ENCODE data around the gene CEACAM8.
"Not testable (repeated sequence)": the region's sequence is repeated elsewhere in the genome, so short reads cannot be mapped to it uniquely, and the experiment has no call there.

Gene CEACAM8

DNA sequence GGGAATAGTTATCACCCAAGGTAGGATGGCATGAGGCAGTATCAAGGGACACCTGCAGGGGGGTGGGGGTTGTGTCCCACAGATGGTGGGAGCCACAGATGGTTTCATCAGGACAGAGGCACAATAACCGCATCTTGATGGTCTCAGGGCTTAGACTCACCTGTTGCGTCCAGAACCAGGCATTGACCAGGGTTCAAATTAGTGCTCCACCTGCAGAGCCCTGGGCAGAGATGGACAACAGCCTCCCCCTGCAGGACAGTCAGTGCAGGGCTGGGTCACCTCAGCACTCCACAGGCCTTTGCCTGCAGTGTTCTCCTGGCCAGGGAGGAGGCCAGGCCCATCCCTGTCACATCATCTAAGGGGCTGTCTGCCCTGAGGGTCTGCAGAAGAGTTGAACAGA, 51.9 kb downstream of the CEACAM8 start:
- TF ChIP-seq, protein P1, sequence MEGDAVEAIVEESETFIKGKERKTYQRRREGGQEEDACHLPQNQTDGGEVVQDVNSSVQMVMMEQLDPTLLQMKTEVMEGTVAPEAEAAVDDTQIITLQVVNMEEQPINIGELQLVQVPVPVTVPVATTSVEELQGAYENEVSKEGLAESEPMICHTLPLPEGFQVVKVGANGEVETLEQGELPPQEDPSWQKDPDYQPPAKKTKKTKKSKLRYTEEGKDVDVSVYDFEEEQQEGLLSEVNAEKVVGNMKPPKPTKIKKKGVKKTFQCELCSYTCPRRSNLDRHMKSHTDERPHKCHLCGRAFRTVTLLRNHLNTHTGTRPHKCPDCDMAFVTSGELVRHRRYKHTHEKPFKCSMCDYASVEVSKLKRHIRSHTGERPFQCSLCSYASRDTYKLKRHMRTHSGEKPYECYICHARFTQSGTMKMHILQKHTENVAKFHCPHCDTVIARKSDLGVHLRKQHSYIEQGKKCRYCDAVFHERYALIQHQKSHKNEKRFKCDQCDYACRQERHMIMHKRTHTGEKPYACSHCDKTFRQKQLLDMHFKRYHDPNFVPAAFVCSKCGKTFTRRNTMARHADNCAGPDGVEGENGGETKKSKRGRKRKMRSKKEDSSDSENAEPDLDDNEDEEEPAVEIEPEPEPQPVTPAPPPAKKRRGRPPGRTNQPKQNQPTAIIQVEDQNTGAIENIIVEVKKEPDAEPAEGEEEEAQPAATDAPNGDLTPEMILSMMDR (IDR thresholded peaks at IDR 0.05; ENCODE audit: control insufficient read depth, extremely low read depth, insufficient read depth), result no peak
- no peak for DNase-seq (ENCODE audit: low read depth)
- no peak overlapping the region for H3K4me3 ChIP-seq (ENCODE audit: low read depth, low read length)

DNA sequence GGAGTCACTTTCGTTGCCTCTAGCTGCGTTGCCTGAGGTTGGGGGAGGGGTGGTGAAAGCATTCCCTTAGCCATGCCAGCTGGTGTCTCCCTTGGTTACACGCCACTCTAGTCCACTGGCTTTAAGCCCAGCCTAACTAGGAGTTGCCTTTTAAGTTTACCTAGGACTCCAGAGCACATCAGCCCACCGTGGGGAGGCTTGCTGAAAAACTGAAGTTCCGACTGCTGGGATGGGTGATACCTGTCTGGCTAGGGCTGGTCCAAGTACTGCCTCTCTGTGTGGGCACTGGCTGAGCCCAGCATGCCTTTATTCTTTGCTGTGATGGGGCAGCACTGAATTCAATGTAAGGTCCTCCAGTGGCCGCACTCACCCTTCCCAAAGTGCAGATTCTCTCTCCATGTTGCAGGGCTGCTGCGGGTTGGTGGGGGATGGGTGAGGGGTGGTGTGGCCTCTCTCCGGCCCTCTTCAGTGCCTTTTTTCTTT, 54.6 kb downstream of the CEACAM8 start:
- no peak for DNase-seq (ENCODE audit: low read depth)
- H3K4me3 ChIP-seq (ENCODE audit: low read depth, low read length), result no peak overlapping the region
- TF ChIP-seq, protein P1 (IDR thresholded peaks at IDR 0.05; ENCODE audit: control insufficient read depth, extremely low read depth, insufficient read depth), result no peak

DNA sequence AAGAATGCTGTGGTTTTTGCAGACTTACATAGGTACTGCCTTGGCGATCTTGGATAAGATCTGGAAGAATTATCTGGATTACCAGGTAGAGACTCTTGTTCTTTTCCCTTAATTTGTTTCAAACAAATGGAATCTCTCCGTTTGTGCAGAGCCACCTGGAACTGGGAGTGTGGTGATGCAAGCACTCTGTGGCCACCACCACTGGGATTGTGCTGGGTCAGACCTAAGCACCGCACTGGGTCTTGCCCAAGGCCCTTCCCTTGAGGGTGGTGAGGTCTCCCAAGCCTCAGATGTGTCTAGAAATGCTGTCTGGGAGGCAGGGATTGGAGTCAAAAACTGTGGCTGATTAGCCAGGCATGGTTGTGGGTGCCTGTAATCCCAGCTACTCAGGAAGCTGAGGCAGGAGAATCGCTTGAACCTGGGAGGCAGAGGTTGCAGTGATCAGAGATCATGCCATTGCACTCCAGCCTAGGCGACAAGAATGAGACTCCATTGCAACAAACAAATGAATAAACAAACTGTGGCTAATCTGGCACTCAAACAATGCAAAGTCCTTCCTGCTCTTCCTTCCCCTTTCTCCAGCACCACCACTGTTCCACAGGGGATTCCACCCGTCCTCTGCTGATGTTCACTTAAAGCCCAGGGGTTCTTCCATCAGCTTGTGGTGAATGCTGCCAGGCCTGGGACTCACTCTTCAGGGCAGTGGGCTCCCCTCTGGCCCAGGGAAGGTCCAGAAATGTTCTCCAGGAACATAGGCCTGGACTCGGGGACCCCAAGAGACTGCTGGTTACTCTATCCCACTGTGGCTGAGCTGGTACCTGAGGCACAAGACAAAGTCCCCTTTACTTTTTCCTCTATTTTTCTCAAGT, 55.6 kb downstream of the CEACAM8 start:
- TF ChIP-seq, protein P1 (IDR thresholded peaks at IDR 0.05; ENCODE audit: control insufficient read depth, extremely low read depth, insufficient read depth), result no peak
- DNase-seq (ENCODE audit: low read depth), result no peak
- no peak overlapping the region for H3K4me3 ChIP-seq (ENCODE audit: low read depth, low read length)

DNA sequence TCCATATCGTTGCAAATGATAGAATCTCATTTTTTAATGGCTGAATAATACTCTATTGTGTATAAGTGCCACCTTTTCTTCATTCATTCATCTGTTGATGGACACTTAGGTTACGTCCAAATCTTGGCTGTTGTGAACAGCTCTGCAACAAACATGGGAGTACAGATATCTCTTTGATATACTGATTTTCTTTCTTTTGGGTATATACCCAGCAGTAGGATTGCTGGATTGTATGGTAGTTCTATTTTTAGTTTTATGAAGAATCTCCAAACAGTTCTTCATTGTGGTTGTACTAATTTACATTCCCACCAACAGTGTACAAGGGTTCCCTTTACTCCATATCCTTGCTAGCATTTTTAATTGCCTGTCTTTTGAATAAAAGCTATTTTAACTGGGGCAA, 59.4 kb downstream of the CEACAM8 start:
- DNase-seq (ENCODE audit: low read depth); H3K4me3 ChIP-seq (ENCODE audit: low read depth, low read length): not testable (repeated sequence)

DNA sequence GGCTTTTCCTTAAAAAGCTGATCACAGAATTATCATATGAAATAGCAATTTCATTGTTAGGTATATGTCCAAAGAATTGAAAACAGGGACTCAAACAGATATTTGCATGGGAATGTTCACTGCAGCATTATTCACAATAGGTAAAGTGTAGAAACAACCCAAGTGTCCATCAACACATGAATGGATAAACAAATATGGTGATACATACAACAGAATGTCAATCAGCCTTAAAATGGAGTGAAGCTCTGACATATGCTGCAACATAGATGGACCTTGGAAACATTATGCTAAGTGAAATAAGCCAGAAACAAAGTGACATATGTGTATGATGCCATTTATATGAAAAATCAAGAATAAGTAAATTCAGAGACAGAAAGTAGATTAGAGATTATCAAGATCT, 60.3 kb downstream of the CEACAM8 start:
- TF ChIP-seq, protein P1 (IDR thresholded peaks at IDR 0.05; ENCODE audit: control insufficient read depth, extremely low read depth, insufficient read depth), result no peak
- no peak overlapping the region for H3K4me3 ChIP-seq (ENCODE audit: low read depth, low read length)
- no peak for DNase-seq (ENCODE audit: low read depth)

DNA sequence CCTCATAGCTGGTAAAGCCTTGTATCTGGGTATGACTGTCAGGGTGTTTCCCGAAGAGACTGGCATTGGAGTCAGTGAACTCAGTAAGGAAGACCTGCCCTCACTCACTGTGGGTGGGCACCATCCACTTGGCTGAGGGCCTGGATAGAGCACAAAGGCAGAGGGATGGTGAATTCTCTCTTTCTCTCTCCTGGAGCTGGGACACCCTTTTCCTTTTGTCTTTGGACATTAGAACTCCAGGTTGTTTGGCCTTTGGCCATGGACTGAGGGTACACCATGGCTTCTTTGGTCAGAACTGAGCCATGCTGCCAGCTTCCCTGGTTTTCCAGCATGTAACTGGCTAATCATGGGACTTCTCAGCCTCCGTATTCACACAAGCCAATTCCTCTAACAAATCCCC, 61.8 kb downstream of the CEACAM8 start:
- H3K4me3 ChIP-seq (ENCODE audit: low read depth, low read length), result no peak overlapping the region
- TF ChIP-seq, protein P1 (IDR thresholded peaks at IDR 0.05; ENCODE audit: control insufficient read depth, extremely low read depth, insufficient read depth), result no peak
- DNase-seq (ENCODE audit: low read depth), result no peak

DNA sequence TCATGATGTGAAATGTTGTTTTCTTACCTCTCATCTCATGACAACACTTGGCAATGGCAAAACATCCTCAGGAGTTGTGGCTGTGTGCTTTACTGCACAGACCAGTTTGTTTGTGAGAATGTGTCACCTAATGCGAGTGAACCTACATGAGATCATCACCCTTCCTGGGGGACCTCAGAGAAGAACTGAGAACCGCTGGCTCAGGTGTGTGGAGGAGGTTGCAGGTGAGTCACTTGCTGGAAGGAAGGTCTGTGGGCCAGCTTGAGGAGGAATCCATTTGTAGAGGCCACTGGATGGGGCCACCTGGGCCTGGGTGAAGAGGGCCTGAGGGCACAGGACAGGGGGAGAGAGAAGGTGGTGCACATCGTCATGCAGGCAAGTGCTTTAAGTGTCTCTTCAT, 63.4 kb downstream of the CEACAM8 start:
- no peak overlapping the region for H3K4me3 ChIP-seq (ENCODE audit: low read depth, low read length)
- TF ChIP-seq, protein P1 (IDR thresholded peaks at IDR 0.05; ENCODE audit: control insufficient read depth, extremely low read depth, insufficient read depth), result no peak
- DNase-seq (ENCODE audit: low read depth), result no peak
